ENCODE data around the gene GPR17. TPM values are rescaled to one million over a fixed set of nuclear protein-coding genes. Genes with fewer than 3 reads are reported as not detected.

GPR17 gene
- total RNA-seq, 4 donors from 2014 or later = not detected

DNA sequence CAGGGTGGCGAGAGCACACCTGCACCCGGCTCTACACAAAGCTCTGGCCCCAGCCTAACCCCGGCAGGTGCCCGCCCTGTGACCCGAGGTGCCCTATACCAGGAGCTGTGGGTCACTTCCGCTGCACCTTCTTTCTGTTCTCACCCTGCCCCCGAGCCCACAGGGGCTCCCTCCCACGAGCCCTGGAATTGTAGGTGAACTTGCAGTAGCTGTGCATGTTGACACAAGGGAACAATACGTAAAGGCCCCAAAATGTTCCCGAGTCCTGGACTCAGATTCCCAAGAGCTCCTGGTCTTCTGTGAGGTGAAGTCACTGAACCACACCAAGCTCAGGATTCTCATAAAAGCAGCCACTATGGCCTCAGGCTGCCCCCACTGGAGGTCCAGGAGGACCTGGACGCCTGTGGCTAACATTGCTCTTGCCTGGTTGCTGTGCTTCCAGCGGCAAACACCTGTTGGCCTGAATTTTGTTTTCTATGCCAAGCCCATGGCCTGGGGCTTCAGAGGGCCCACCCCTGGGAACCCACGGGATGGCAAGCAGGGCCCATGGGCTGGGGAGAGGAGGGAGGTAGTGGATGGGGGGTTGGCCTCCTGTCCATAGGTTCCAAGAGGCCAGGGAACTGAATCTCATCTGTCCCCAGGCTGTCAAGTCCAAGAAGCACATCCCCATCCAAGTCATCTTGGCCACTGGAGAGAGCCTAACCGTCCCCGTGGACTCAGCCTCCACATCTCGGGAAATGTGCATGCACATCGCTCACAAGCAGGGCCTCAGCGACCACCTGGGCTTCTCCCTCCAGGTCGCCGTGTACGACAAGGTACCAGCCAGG lies 23.2 kb upstream of the GPR17 start:
- peaks cover 0 to 71% (median 0%) of the 10 kb centered on the region in 3 donors for H3K36me3 ChIP-seq
- DNase-seq = peak in 2 of 3 donors; percentile 14 to 19
- TF ChIP-seq POLR2A (IDR thresholded peaks at IDR 0.05) = no peak
- TF ChIP-seq, protein P1, sequence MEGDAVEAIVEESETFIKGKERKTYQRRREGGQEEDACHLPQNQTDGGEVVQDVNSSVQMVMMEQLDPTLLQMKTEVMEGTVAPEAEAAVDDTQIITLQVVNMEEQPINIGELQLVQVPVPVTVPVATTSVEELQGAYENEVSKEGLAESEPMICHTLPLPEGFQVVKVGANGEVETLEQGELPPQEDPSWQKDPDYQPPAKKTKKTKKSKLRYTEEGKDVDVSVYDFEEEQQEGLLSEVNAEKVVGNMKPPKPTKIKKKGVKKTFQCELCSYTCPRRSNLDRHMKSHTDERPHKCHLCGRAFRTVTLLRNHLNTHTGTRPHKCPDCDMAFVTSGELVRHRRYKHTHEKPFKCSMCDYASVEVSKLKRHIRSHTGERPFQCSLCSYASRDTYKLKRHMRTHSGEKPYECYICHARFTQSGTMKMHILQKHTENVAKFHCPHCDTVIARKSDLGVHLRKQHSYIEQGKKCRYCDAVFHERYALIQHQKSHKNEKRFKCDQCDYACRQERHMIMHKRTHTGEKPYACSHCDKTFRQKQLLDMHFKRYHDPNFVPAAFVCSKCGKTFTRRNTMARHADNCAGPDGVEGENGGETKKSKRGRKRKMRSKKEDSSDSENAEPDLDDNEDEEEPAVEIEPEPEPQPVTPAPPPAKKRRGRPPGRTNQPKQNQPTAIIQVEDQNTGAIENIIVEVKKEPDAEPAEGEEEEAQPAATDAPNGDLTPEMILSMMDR (IDR thresholded peaks at IDR 0.05) = no peak

DNA sequence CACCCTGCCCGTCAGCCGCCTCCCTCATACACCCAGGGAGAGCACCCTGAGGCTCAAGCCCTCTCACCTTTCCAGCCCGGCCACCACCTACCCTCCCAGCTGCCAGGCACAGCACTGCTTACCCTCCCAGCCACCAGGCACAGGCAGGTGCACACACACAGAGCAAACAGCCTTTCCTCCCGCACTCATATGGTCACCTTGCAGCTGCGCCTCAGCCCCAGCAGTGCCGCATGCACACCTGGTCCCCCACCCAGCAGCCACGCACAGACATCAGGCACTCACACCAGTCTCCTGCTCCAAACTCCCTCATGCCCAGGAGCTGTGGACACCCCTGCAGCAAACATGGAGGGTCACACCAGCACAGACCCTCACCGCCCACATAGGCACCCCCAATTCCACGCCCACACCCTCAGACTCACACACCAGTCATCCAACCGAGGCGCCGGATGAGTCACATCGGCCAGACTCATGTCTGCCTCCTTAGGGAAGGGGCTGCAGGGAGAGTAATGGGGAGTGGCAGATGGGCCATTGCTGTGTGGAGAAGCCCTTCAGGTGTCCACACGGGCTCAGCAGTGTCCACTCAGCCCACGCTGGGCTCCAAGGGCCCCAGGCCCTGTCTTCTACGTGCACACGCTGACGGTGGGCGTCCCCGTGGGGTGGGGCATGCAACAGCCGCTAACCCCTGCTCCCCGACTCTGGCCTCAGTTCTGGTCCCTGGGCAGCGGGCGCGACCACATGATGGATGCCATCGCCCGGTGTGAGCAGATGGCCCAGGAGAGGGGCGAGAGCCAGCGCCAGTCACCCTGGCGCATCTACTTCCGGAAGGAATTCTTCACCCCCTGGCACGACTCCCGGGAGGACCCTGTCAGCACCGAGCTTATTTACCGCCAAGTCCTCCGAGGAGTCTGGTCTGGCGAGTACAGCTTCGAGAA lies 22.3 kb upstream of the GPR17 start:
- Histone ChIP-seq H3K36me3 (peaks cover 0 to 73% (median 0%) of the 10 kb centered on the region in 3 donors), H3K27ac (no peak overlapping the region), H3K4me1 (peaks cover 0 to 12% (median 2%) of the 10 kb centered on the region in 4 donors), H3K4me3 (no peak overlapping the region), H3K9me3 (no peaks in the 10 kb centered on the region), H3K27me3 (no peaks in the 10 kb centered on the region)
- TF ChIP-seq, protein P1 (IDR thresholded peaks at IDR 0.05) = no peak
- DNase-seq = peak in 2 of 3 donors; percentile 41 to 43

More for the DNA sequence above, 23.2 kb upstream of the GPR17 start:
- no peak overlapping the region for H3K4me3 ChIP-seq
- peaks cover 0 to 12% (median 2%) of the 10 kb centered on the region in 4 donors for H3K4me1 ChIP-seq
- H3K9me3 ChIP-seq = no peaks in the 10 kb centered on the region
- H3K27me3 ChIP-seq = no peaks in the 10 kb centered on the region
- no peak overlapping the region for H3K27ac ChIP-seq

DNA sequence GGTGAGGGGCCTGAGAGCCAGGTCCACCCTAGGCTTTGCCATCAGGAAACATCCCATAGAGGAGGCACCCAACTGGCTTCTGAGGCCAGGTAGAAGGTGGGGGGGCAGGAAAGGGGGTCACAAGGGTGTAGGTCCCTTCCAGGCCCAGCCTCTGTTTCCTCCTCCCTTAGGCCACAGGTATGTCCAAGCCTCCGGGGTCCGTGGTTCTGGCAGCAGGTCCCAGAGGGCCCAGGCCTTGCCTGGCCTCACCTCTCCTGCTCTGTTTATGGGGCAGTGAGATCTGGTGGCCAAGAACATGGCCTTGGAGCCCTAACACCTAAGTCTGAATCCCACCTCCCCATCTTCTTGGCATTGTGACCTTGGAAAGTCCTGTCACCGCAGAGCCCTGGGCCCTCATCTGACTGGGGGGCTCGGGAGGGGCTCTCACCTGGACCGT lies 21.6 kb upstream of the GPR17 start:
- Histone ChIP-seq H3K27me3 (no peaks in the 10 kb centered on the region), H3K36me3 (peaks cover 0 to 79% (median 0%) of the 10 kb centered on the region in 3 donors), H3K9me3 (no peaks in the 10 kb centered on the region), H3K4me3 (no peak overlapping the region), H3K4me1 (peaks cover 0 to 11% (median 2%) of the 10 kb centered on the region in 4 donors), H3K27ac (no peak overlapping the region)
- TF ChIP-seq, protein P1 (IDR thresholded peaks at IDR 0.05) = no peak
- TF ChIP-seq POLR2A (IDR thresholded peaks at IDR 0.05) = no peak
- DNase-seq = peak in 1 of 3 donors; percentile 41

DNA sequence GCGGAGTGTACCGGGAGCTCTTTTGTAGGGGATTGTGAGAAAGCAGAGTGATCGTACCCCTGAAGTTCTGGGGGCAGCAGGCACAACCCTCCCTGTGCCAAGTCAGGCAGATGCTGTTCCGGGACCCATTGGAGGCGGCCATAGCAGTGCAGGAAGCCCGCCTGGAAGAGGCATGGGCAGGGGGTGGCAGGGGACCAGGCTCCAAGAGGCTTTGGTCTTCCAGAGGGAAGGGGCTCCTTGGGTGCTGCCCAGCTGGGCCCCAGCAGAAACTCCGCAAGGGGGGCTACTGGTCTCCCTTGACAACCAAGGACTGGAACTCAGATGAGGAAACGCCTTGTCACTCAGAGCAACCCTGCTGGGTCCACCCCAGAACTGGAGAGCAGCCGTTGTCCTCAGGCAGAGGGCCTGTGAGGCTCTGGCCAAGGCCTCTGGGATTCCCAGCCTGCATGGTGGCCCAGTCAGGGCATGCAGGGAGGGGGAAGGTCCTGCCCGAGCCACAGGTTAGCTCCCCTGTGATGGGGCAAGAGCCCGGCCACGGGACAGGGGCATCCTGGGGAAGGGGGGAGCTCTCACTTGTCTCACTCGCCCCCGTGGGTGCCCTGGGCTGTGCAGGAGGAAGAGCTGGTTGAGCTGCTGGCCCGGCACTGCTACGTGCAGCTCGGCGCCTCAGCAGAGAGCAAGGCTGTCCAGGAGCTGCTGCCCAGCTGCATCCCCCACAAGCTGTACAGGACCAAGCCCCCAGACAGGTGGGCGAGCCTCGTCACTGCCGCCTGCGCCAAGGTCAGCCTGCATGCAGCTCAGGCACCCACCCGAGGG lies 21.0 kb upstream of the GPR17 start:
- Histone ChIP-seq H3K36me3 (peaks cover 0 to 81% (median 0%) of the 10 kb centered on the region in 3 donors), H3K4me3 (no peak overlapping the region), H3K27me3 (no peaks in the 10 kb centered on the region), H3K9me3 (no peaks in the 10 kb centered on the region), H3K27ac (no peak overlapping the region), H3K4me1 (peaks cover 0 to 5% (median 2%) of the 10 kb centered on the region in 4 donors)
- TF ChIP-seq POLR2A (IDR thresholded peaks at IDR 0.05) = no peak
- TF ChIP-seq, protein P1 (IDR thresholded peaks at IDR 0.05) = no peak
- peak in 2 of 3 donors; percentile 37 for DNase-seq

DNA sequence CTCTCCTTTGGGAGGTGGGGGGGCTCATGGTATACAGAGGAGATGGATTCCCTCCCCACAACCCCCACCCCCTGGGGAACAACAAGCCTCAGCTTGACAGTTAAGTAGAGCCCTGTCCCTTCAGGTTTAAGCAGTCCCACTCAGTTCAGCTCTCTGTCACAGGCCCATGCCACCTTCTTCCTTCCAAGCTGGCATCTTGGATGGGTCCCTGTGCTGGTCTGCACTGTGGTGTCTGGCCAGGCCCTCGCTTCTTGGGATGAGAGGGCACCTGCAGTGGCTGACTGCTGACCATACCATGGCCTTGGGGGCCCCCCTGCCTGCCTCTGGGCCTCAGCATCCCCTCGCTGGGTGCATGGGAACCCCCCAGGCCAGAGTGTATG lies 20.4 kb upstream of the GPR17 start:
- H3K4me3 ChIP-seq = no peak overlapping the region
- peaks cover 0 to 75% (median 0%) of the 10 kb centered on the region in 3 donors for H3K36me3 ChIP-seq
- no peaks in the 10 kb centered on the region for H3K27me3 ChIP-seq

More for the DNA sequence above, 20.4 kb upstream of the GPR17 start:
- no peak overlapping the region for H3K27ac ChIP-seq
- DNase-seq = no peak
- H3K4me1 ChIP-seq = peaks cover 0 to 7% (median 2%) of the 10 kb centered on the region in 4 donors
- TF ChIP-seq, protein P1 (IDR thresholded peaks at IDR 0.05) = no peak
- no peak for TF ChIP-seq POLR2A (IDR thresholded peaks at IDR 0.05)
- no peaks in the 10 kb centered on the region for H3K9me3 ChIP-seq
